GM23338 (cell line): ENCODE data around the gene AGBL5.

ENCODE experiments used
- EZH2 ChIP-seq: fragments of 200-600 bp; sonication (generic); IDR thresholded peaks from one replicate; pipeline ENCODE4 v1.8.0; 2017; ENCODE audit warnings: antibody characterized with exemption, mild to moderate bottlenecking, low read depth; ENCODE audit not compliant: unreplicated experiment
- EZH2phosphoT487 ChIP-seq: fragments of 200-600 bp; sonication (generic); IDR thresholded peaks from one replicate; pipeline ENCODE4 v1.8.1; 2018; ENCODE audit warnings: antibody characterized with exemption; ENCODE audit not compliant: unreplicated experiment
- TF ChIP-seq, protein P1 (sequence below): IDR thresholded peaks from one replicate; pipeline ENCODE4 v1.6.1; 2018; ENCODE audit warnings: antibody characterized with exemption; ENCODE audit not compliant: unreplicated experiment
- TF ChIP-seq, protein P2 (sequence below), 2 experiments: fragments of 200-600 bp in 1 of 2; sonication (generic) in 1 of 2; conservative IDR thresholded peaks; 2 replicates each; pipeline versions ENCODE4 v1.5.1 to v1.6.1; 2016 to 2017; ENCODE audit warnings: antibody characterized with exemption in 2 of 2, low read depth in 2 of 2, mild to moderate bottlenecking in 2 of 2, moderate library complexity in 1 of 2

DNA sequence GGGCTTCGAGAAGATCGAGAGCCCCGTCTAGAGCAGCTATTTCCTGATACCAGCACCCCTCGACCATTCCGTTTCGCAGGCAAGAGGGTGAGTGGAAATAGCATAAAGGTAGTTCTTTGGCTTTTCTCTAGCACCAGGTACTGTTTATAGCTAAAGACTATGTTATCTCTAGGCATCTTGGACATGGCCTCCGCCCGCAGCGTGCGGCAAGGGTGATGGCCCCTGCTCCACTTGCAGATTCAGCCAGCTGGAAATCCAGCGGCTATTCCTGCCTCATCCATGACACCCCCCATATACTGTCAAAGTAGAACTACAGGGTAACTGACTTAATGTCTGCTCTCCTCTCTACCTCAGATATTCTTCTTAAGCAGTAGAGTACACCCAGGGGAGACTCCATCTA lies 3.3 kb downstream of the AGBL5 start:
- TF ChIP-seq, protein P1, sequence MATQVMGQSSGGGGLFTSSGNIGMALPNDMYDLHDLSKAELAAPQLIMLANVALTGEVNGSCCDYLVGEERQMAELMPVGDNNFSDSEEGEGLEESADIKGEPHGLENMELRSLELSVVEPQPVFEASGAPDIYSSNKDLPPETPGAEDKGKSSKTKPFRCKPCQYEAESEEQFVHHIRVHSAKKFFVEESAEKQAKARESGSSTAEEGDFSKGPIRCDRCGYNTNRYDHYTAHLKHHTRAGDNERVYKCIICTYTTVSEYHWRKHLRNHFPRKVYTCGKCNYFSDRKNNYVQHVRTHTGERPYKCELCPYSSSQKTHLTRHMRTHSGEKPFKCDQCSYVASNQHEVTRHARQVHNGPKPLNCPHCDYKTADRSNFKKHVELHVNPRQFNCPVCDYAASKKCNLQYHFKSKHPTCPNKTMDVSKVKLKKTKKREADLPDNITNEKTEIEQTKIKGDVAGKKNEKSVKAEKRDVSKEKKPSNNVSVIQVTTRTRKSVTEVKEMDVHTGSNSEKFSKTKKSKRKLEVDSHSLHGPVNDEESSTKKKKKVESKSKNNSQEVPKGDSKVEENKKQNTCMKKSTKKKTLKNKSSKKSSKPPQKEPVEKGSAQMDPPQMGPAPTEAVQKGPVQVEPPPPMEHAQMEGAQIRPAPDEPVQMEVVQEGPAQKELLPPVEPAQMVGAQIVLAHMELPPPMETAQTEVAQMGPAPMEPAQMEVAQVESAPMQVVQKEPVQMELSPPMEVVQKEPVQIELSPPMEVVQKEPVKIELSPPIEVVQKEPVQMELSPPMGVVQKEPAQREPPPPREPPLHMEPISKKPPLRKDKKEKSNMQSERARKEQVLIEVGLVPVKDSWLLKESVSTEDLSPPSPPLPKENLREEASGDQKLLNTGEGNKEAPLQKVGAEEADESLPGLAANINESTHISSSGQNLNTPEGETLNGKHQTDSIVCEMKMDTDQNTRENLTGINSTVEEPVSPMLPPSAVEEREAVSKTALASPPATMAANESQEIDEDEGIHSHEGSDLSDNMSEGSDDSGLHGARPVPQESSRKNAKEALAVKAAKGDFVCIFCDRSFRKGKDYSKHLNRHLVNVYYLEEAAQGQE: no peak
- TF ChIP-seq, protein P2, sequence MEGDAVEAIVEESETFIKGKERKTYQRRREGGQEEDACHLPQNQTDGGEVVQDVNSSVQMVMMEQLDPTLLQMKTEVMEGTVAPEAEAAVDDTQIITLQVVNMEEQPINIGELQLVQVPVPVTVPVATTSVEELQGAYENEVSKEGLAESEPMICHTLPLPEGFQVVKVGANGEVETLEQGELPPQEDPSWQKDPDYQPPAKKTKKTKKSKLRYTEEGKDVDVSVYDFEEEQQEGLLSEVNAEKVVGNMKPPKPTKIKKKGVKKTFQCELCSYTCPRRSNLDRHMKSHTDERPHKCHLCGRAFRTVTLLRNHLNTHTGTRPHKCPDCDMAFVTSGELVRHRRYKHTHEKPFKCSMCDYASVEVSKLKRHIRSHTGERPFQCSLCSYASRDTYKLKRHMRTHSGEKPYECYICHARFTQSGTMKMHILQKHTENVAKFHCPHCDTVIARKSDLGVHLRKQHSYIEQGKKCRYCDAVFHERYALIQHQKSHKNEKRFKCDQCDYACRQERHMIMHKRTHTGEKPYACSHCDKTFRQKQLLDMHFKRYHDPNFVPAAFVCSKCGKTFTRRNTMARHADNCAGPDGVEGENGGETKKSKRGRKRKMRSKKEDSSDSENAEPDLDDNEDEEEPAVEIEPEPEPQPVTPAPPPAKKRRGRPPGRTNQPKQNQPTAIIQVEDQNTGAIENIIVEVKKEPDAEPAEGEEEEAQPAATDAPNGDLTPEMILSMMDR (conservative IDR thresholded peaks at IDR 0.05; ENCODE audit: low read depth in 2 of 2): no peak
- no peak for TF ChIP-seq EZH2
- no peak for TF ChIP-seq EZH2phosphoT487
